C4-2B (cell line): ENCODE measurements around the gene FBXO45.

Experiments
- H3K27ac ChIP-seq: fragments of 450-650 bp; 2 replicates; pipeline ENCODE4 v1.5.1; 2017
- CTCF ChIP-seq: fragments of 450-650 bp; conservative IDR thresholded peaks from 2 replicates; pipeline ENCODE4 v1.5.1; 2017; ENCODE audit warnings: mild to moderate bottlenecking
- ZFX ChIP-seq: fragments of 450-650 bp; IDR thresholded peaks from 2 replicates; pipeline ENCODE4 v1.6.1; 2017

FBXO45 gene

GRCh38 chr3:196624907-196625306 lies 56.4 kb downstream of the FBXO45 start:
- TF ChIP-seq CTCF, result no peak
- TF ChIP-seq ZFX, result no peak
- H3K27ac ChIP-seq, result no peak overlapping the region

GRCh38 chr3:196625331-196625730 lies 56.9 kb downstream of the FBXO45 start:
- no peak for TF ChIP-seq CTCF
- no peak for TF ChIP-seq ZFX

GRCh38 chr3:196627918-196628231 lies 59.4 kb downstream of the FBXO45 start:
- H3K27ac ChIP-seq, result no peak overlapping the region
- TF ChIP-seq CTCF (no peak), ZFX (no peak)

More at GRCh38 chr3:196625331-196625730, 56.9 kb downstream of the FBXO45 start:
- H3K27ac ChIP-seq, result no peak overlapping the region

GRCh38 chr3:196629228-196629627 lies 60.8 kb downstream of the FBXO45 start:
- no peak for TF ChIP-seq CTCF
- no peak for TF ChIP-seq ZFX

GRCh38 chr3:196631682-196632045 lies 63.2 kb downstream of the FBXO45 start:
- H3K27ac ChIP-seq, result peak overlapping the region; percentile 85
- TF ChIP-seq ZFX, result no peak
- TF ChIP-seq CTCF, result no peak

More at GRCh38 chr3:196629228-196629627, 60.8 kb downstream of the FBXO45 start:
- no peak overlapping the region for H3K27ac ChIP-seq

- no peak for TF ChIP-seq CTCF
- peak; percentile 82 for TF ChIP-seq ZFX
- H3K27ac ChIP-seq, result peak overlapping the region; percentile 85
These were observed 63.7 kb downstream of the FBXO45 start for GRCh38 chr3:196632046-196632751.

DNA sequence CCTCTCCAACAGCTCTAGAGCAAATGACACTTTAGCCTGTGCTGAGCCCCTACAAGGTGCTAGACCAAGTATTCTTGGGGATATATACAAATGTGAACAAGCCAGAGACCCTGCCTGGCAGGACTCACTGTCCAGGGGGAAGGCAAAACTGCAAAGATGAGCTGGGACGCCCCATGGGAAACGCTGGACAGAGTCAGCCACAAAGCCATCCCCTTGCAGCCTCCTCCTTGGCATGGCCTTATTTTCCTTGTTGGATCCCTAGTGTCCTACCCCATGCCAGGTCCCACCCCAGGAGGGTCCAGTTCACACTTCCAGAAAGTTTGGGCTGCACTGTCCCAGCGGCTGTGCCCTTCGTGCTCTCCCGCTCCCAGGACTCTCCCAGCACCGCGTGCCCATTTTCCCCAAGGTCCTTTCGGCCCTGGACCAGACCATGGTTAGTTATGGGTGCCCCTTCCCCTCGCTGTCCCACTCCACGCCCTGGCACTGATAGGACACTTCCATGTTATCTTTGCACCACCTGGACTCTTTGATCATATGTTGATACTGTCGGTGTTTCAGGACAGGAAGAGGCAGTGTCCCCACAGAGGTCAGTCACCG lies 65.2 kb downstream of the FBXO45 start:
- no peak overlapping the region for H3K27ac ChIP-seq
- TF ChIP-seq ZFX (no peak), CTCF (no peak)
